GM23338 (cell line): ENCODE data around the gene ATP23.

ENCODE experiments used
- CREB1 ChIP-seq: fragments of 250-450 bp; sonication (Bioruptor Pico); IDR thresholded peaks from 2 replicates; pipeline ENCODE4 v1.5.0; 2020; ENCODE audit warnings: low read depth, mild to moderate bottlenecking, moderate library complexity
- EZH2 ChIP-seq: fragments of 200-600 bp; sonication (generic); IDR thresholded peaks from one replicate; pipeline ENCODE4 v1.8.0; 2017; ENCODE audit warnings: antibody characterized with exemption, mild to moderate bottlenecking, low read depth; ENCODE audit not compliant: unreplicated experiment
- EZH2phosphoT487 ChIP-seq: fragments of 200-600 bp; sonication (generic); IDR thresholded peaks from one replicate; pipeline ENCODE4 v1.8.1; 2018; ENCODE audit warnings: antibody characterized with exemption; ENCODE audit not compliant: unreplicated experiment
- JUNB ChIP-seq: IDR thresholded peaks from one replicate; pipeline ENCODE4 v1.6.1; 2016; ENCODE audit warnings: antibody characterized with exemption; ENCODE audit not compliant: unreplicated experiment
- POLR2AphosphoS5 ChIP-seq: IDR thresholded peaks from 2 replicates; pipeline ENCODE4 v1.6.1; 2016; ENCODE audit warnings: antibody characterized with exemption, low read depth
- REST ChIP-seq: IDR thresholded peaks from one replicate; pipeline ENCODE4 v1.6.1; 2018; ENCODE audit warnings: antibody characterized with exemption; ENCODE audit not compliant: unreplicated experiment
- ZNF114 ChIP-seq: fragments of 250-450 bp; sonication (Bioruptor Pico); IDR thresholded peaks from 2 replicates; pipeline ENCODE4 v1.5.0; 2020; ENCODE audit warnings: mild to moderate bottlenecking, moderate library complexity
- ZNF331 ChIP-seq: fragments of 250-450 bp; sonication (Bioruptor Pico); IDR thresholded peaks from 2 replicates; pipeline ENCODE4 v1.5.0; 2020; ENCODE audit warnings: low read depth, mild to moderate bottlenecking, moderate library complexity
- TF ChIP-seq, protein P1 (sequence below), 2 experiments: fragments of 200-600 bp in 1 of 2; sonication (generic) in 1 of 2; conservative IDR thresholded peaks; 2 replicates each; pipeline versions ENCODE4 v1.5.1 to v1.6.1; 2016 to 2017; ENCODE audit warnings: antibody characterized with exemption in 2 of 2, low read depth in 2 of 2, mild to moderate bottlenecking in 2 of 2, moderate library complexity in 1 of 2

DNA sequence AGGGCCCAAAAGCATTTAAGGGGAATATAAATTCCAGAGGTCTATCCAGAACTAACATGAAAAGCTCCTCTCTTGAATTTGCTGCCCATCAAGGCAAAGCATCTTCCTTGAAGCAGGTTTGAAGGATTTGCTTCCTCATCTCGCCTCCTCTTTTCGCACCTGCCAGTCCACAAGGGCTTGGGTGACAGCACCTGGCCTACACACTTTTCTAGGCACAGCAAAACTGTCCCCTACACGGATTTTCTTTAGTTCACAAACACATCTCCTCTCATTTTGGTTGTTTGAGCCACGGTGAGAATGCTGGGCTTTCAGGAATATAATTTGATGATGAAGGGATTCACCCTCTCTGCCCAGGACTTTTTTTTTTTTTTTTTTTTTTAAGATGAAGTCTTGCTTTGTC, 36.9 kb upstream of the ATP23 start:
- no peak for TF ChIP-seq EZH2
- TF ChIP-seq, protein P1, sequence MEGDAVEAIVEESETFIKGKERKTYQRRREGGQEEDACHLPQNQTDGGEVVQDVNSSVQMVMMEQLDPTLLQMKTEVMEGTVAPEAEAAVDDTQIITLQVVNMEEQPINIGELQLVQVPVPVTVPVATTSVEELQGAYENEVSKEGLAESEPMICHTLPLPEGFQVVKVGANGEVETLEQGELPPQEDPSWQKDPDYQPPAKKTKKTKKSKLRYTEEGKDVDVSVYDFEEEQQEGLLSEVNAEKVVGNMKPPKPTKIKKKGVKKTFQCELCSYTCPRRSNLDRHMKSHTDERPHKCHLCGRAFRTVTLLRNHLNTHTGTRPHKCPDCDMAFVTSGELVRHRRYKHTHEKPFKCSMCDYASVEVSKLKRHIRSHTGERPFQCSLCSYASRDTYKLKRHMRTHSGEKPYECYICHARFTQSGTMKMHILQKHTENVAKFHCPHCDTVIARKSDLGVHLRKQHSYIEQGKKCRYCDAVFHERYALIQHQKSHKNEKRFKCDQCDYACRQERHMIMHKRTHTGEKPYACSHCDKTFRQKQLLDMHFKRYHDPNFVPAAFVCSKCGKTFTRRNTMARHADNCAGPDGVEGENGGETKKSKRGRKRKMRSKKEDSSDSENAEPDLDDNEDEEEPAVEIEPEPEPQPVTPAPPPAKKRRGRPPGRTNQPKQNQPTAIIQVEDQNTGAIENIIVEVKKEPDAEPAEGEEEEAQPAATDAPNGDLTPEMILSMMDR (conservative IDR thresholded peaks at IDR 0.05; ENCODE audit: low read depth in 2 of 2): no peak
- TF ChIP-seq POLR2AphosphoS5: no peak
- no peak for TF ChIP-seq EZH2phosphoT487
- no peak for TF ChIP-seq REST
- TF ChIP-seq JUNB: no peak
- TF ChIP-seq CREB1: no peak
- TF ChIP-seq ZNF331 (CRISPR knock-in tag): no peak
- no peak for TF ChIP-seq ZNF114 (CRISPR knock-in tag)
